Endodermal cell (in vitro differentiated cells): Measurements from ENCODE around the gene TMEM259. TPM values are rescaled to one million over a fixed set of nuclear protein-coding genes. Genes with fewer than 3 reads are reported as not detected.

ENCODE experiments used
- DNase-seq: peaks from one replicate; pipeline ENCODE4 v3.0.0-alpha.2; 2017
- H3K27ac ChIP-seq: 2 replicates; pipeline ENCODE4 v1.5.1; 2013; ENCODE audit warnings: mild to moderate bottlenecking, low read depth, low read length, moderate library complexity
- H3K27me3 ChIP-seq: 2 replicates; pipeline ENCODE4 v1.6.1; 2013; ENCODE audit warnings: mild to moderate bottlenecking, low read length, moderate library complexity; ENCODE audit not compliant: insufficient read depth, control insufficient read depth, poor library complexity, severe bottlenecking
- H3K36me3 ChIP-seq: 2 replicates; pipeline ENCODE4 v1.7.0; 2013; ENCODE audit warnings: mild to moderate bottlenecking, low read length, moderate library complexity; ENCODE audit not compliant: control insufficient read depth, insufficient read depth
- H3K4me1 ChIP-seq: one replicate; pipeline ENCODE4 v1.7.0; 2013; ENCODE audit warnings: low read length; ENCODE audit not compliant: control insufficient read depth, insufficient read depth
- H3K4me3 ChIP-seq: 2 replicates; pipeline ENCODE4 v1.5.1; 2013; ENCODE audit warnings: mild to moderate bottlenecking, low read length, moderate library complexity
- H3K9ac ChIP-seq: 2 replicates; pipeline ENCODE4 v1.6.1; 2013; ENCODE audit warnings: mild to moderate bottlenecking, low read length, moderate library complexity; ENCODE audit not compliant: poor library complexity, severe bottlenecking; ENCODE audit errors: extremely low read depth
- H3K9me3 ChIP-seq: 2 replicates; pipeline ENCODE4 v1.6.1; 2013; ENCODE audit warnings: mild to moderate bottlenecking, low read length, moderate library complexity; ENCODE audit not compliant: control insufficient read depth
- H3K27ac Mint-ChIP-seq: 2 replicates; pipeline ENCODE4 v1.8.0; 2020; ENCODE audit warnings: mixed read lengths
- H3K27me3 Mint-ChIP-seq: 2 replicates; pipeline ENCODE4 v1.8.0; 2021; ENCODE audit warnings: mild to moderate bottlenecking, mixed read lengths; ENCODE audit not compliant: insufficient read depth
- H3K36me3 Mint-ChIP-seq: 2 replicates; pipeline ENCODE4 v1.8.0; 2020; ENCODE audit warnings: low read depth, mixed read lengths
- H3K4me1 Mint-ChIP-seq: 2 replicates; pipeline ENCODE4 v1.8.0; 2020; ENCODE audit warnings: mixed read lengths
- H3K4me3 Mint-ChIP-seq: 2 replicates; pipeline ENCODE4 v1.8.0; 2020; ENCODE audit warnings: mild to moderate bottlenecking, moderate library complexity, mixed read lengths
- H3K9me3 Mint-ChIP-seq: 2 replicates; pipeline ENCODE4 v1.8.0; 2020; ENCODE audit warnings: mild to moderate bottlenecking, mixed read lengths
- CTCF ChIP-seq: fragments of 200-600 bp; sonication (generic); conservative IDR thresholded peaks from 2 replicates; pipeline ENCODE4 v1.5.0; 2021; ENCODE audit warnings: antibody characterized with exemption, mild to moderate bottlenecking
- WGBS, 2 experiments: methylation state at CpG; one replicate each; pipeline versions ENCODE4 v1.1.5 to v1.1.7; 2013; ENCODE audit warnings: missing lambda C conversion rate in 2 of 2, mixed read lengths in 1 of 2; ENCODE audit not compliant: insufficient coverage in 1 of 2, insufficient read length in 1 of 2; 5-methylcytosine and 5-hydroxymethylcytosine counted together
- total RNA-seq, 2 donors: library from RNA; stranded (reverse); fragmentation: NEBNext Ultra II Directional in 1 of 2; extraction: Animal tissue kit (Norgen Biotek cat#: 25700) in 1 of 2; gene quantifications; 2 replicates in 1 of 2; 3 replicates in 1 of 2; pipeline ENCODE4 v1.2.1, GENCODE V29; 2021

The TMEM259 gene
- total RNA-seq, 2 donors from 2014 or later, result 157 to 176 TPM

GRCh38 chr19:1054102-1055027 is 33.4 kb upstream of the TMEM259 start:
- Histone ChIP-seq H3K27ac (no peak overlapping the region), H3K9ac (no peak overlapping the region), H3K9me3 (peaks cover 18% of the 10 kb centered on the region), H3K4me1 (no peaks in the 10 kb centered on the region), H3K36me3 (peaks cover 37% of the 10 kb centered on the region), H3K4me3 (no peak overlapping the region), H3K27me3 (no peaks in the 10 kb centered on the region)
- H3K4me3 Mint-ChIP-seq, result no peak overlapping the region
- H3K27me3 Mint-ChIP-seq, result no peaks in the 10 kb centered on the region
- H3K27ac Mint-ChIP-seq, result no peak overlapping the region
- WGBS, 2 experiments, result 89 to 96% methylated on average over 7 to 28 of the region's 28 CpGs
- no peak for DNase-seq
- no peaks in the 10 kb centered on the region for H3K9me3 Mint-ChIP-seq
- H3K36me3 Mint-ChIP-seq, result peaks cover 31% of the 10 kb centered on the region
- TF ChIP-seq CTCF, result no peak
- H3K4me1 Mint-ChIP-seq, result no peaks in the 10 kb centered on the region

- Histone ChIP-seq H3K4me1 (no peaks in the 10 kb centered on the region), H3K36me3 (peaks cover 32% of the 10 kb centered on the region), H3K27me3 (no peaks in the 10 kb centered on the region), H3K9me3 (peaks cover 18% of the 10 kb centered on the region), H3K27ac (no peak overlapping the region), H3K4me3 (no peak overlapping the region), H3K9ac (no peak overlapping the region)
- DNase-seq, result no peak
- 92 to 97% methylated on average over 26 to 31 of the region's 31 CpGs for WGBS, 2 experiments
- Mint-ChIP-seq H3K27me3 (no peaks in the 10 kb centered on the region), H3K36me3 (peaks cover 30% of the 10 kb centered on the region), H3K9me3 (no peaks in the 10 kb centered on the region), H3K4me1 (no peaks in the 10 kb centered on the region), H3K27ac (no peak overlapping the region), H3K4me3 (no peak overlapping the region)
- no peak for TF ChIP-seq CTCF
Measured at GRCh38 chr19:1053176-1054101, 32.5 kb upstream of the TMEM259 start.

- Mint-ChIP-seq H3K27ac (no peak overlapping the region), H3K9me3 (no peaks in the 10 kb centered on the region), H3K27me3 (no peaks in the 10 kb centered on the region), H3K4me1 (no peaks in the 10 kb centered on the region), H3K36me3 (peaks cover 27% of the 10 kb centered on the region), H3K4me3 (no peak overlapping the region)
- no peak for DNase-seq
- TF ChIP-seq CTCF, result no peak
- H3K9ac ChIP-seq, result no peak overlapping the region
- H3K36me3 ChIP-seq, result peaks cover 23% of the 10 kb centered on the region
- H3K4me3 ChIP-seq, result no peak overlapping the region
- no peaks in the 10 kb centered on the region for H3K4me1 ChIP-seq
- 90 to 100% methylated on average over 2 of the region's 5 CpGs for WGBS, 2 experiments
- H3K9me3 ChIP-seq, result peaks cover 11% of the 10 kb centered on the region
- no peak overlapping the region for H3K27ac ChIP-seq
- no peaks in the 10 kb centered on the region for H3K27me3 ChIP-seq
Measured at GRCh38 chr19:1052349-1052975, 31.5 kb upstream of the TMEM259 start.
